ENCODE measurements around the gene ZFYVE9. TPM values are rescaled to one million over a fixed set of nuclear protein-coding genes. Genes with fewer than 3 reads are reported as not detected.
"Not testable (repeated sequence)": the region's sequence is repeated elsewhere in the genome, so short reads cannot be mapped to it uniquely, and the experiment has no call there.

The ZFYVE9 gene
- 35.3 and 44.5 TPM in 2 replicates for total RNA-seq

DNA sequence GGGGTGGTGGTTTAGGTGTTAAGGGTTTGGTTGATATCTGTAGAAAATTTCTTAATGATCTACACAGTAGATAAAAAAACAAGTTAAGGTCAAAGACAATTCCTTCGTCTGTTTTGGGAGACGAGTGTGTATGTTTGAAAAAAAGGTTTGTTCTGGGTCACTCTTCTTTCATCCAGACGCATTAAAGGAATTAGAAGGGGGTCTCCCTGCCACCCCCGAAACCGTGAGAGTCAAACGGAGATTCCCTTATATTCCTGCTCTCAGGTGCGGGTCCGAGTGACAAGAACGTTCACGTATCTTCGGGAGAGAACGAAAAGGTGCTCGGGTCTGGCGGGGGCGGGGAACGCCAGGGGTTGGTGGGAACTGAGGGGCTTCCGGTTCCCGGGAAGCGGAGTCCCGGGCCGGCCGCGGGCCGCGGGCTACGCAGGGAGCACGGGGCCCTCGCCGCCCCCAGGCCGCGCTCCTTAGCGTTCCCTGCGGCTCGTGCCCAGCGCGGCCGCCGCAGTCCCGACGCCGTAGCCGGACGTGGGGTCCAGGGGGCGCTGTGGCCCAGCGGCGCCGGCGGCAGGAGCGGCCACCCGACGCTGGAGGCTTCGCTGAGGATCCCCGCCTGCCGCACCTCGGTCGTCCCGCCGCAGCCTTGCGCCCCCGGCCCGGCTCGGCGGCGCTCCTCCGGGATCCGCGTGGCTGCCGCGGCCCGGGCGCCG lies at the start of gene ZFYVE9:
Gene ZFYVE9, plus strand, starts transcription at position 577 of the 707 bp plus-strand sequence. CDS start 91,118 bp downstream, outside the sequence.
- peak; percentile 40 for DNase-seq (ENCODE audit: low read depth, low spot score)

GRCh38 chr1:52094300-52094699 lies 47.6 kb upstream of the ZFYVE9 start:
- DNase-seq (ENCODE audit: low read depth, low spot score), result not testable (repeated sequence)

DNA sequence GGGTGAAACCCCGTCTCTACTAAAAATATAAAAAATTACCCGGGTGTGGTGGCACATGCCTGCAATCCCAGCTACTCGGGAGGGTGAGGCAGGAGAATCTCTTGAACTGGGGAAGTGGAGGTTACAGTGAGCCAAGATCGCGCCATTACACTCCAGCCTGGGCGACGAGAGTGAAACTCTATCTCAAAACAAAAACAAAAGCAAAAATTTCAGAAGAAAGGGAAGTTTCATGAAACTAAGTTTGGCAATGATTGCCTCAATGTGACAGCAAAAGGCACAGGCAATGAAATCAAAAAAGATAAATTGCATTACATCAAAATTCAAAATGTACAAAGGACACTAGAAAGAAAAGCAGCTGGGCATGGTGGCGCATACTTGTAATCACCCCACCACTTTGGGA lies 45.7 kb upstream of the ZFYVE9 start:
- DNase-seq (ENCODE audit: low read depth, low spot score), result no peak

- no peak for DNase-seq (ENCODE audit: low read depth, low spot score)
Measured at GRCh38 chr1:52098139-52098871, 43.6 kb upstream of the ZFYVE9 start.

- DNase-seq (ENCODE audit: low read depth, low spot score), result no peak
Measured at GRCh38 chr1:52102336-52103013, 39.4 kb upstream of the ZFYVE9 start.

- DNase-seq (ENCODE audit: low read depth, low spot score), result no peak
Measured at GRCh38 chr1:52111492-52111891, 30.4 kb upstream of the ZFYVE9 start.

- no peak for DNase-seq (ENCODE audit: low read depth, low spot score)
Measured at GRCh38 chr1:52112489-52112888, 29.4 kb upstream of the ZFYVE9 start.

GRCh38 chr1:52119301-52120079 lies 22.4 kb upstream of the ZFYVE9 start:
- no peak for DNase-seq (ENCODE audit: low read depth, low spot score)

DNA sequence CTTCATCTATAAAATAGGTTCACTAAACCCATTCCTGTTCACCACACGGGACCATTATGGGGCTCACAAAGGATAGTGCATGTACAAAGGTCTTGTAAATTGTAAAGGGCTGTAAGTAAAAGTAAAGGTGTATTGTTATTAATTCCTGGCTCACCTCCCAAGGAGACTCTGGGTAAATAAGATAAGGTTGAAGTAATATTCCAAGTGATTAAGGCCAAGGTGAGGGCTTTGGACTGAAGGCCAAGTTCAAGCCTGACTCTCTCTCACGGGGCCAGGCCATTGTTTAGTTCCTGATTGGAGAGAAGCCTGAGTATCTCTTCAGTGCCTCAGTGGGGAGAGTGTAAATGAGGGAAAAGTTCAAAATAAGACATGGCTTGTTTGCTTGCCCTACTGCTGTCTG lies 19.5 kb upstream of the ZFYVE9 start:
- no peak for DNase-seq (ENCODE audit: low read depth, low spot score)

GRCh38 chr1:52123622-52124021 lies 18.3 kb upstream of the ZFYVE9 start:
- DNase-seq (ENCODE audit: low read depth, low spot score), result no peak

DNA sequence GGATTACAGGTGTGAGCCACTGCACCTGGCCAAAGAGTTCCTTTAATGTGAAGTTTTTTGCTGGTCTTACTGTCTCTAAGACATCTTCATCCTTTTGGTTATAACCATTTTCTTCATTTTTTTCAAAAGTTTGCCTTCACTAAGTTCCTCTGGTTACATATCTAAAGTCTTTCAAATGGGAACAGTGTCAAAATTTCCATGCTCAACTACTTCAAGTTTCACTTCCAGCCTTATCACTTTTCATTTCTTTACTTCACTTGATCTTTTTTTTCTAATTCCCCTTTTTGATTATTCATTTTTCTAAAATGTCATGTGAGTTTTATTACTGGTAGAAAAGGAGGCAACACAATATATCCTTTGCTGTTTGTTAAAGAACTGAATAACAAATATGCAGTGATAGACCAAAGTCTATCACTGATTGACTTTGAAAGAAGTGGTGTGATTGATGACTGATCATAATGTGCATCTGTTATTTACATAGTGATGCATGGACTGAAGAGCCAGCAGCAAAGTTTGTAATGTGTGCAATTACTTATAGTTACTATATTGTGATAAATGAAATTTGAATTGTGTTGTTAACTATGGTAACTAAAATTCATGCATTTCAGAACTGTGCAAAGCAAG lies 16.0 kb upstream of the ZFYVE9 start:
- no peak for DNase-seq (ENCODE audit: low read depth, low spot score)

- DNase-seq (ENCODE audit: low read depth, low spot score), result peak; percentile 41
Measured at GRCh38 chr1:52127181-52128180, 14.4 kb upstream of the ZFYVE9 start.

- peak; percentile 86 for DNase-seq (ENCODE audit: low read depth, low spot score)
Measured at GRCh38 chr1:52139817-52140540, 1.9 kb upstream of the ZFYVE9 start.

GRCh38 chr1:52140633-52141512 lies 1.0 kb upstream of the ZFYVE9 start:
- DNase-seq (ENCODE audit: low read depth, low spot score), result no peak

DNA sequence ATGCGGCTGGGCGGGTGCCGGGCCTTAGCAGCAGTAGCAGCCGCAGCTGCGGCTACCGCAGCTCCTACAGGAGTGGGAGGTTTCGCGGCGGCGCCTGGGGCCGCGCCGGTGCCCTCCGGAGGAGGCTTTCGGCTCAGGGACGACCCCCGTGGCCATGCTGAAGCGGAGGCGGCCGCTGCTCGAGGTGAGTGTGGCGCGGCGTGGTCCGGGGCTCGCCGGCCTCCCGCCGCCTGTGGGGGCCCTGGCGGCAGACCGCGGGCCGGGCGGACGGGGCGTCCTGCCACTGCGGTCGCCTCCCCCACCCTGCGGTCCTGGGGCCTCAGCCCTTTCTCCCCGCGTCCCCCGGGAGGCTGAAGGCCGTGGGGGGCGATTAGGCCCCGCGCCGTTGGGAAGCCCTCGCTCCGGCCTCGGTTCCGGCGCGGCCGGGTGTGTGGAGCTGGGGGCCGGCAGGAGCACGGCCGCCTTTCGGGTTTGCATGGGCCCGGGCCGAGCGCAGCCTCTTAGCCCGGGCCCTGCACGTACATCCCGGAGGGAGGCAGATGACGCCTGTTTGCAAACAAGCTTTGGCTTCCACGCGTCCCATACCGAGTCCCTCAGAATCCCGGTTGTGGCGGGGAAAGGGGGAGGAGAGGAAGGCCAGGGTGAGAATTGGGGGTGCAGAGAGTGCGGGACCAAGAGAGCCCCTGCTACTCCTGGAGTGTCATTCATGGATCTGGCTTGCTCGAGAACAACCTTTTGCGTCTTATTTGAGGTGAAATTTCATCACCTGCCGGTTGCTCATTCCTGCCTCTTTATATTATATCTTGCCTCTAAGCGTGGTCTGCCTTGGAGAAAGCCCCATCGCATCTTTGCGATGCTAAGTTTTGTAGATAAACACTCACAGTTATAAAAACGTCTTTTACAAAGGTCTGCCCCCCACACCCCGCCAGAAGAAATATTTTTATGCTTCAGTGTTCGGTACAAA lies 613 bp downstream of the ZFYVE9 start:
- DNase-seq (ENCODE audit: low read depth, low spot score), result peak; percentile 10

DNA sequence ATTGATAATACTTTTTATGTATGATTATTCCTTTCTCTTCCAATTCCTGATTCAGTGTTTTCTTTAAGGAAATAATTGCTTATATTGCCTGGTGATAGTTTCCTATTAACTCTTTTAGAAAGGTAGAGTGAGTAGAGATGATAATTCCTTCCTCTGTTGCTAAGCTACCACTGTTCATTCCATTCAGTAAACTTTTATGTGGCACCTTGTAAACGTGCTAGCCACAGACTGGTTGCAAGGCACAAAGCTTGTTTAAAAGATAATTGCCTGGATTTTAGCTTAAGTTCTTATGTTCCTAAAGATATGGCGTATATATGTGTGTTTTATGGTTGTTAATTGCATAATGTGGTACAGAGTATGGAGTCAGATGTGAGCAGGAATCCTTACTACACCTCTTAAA lies 3.2 kb downstream of the ZFYVE9 start:
- no peak for DNase-seq (ENCODE audit: low read depth, low spot score)

- DNase-seq (ENCODE audit: low read depth, low spot score), result not testable (repeated sequence)
Measured at GRCh38 chr1:52150445-52150844, 8.6 kb downstream of the ZFYVE9 start.

All from pulmonary artery endothelial cell (primary cell).